Nephron progenitor cell (in vitro differentiated cells): ENCODE measurements around the gene FKBP15.
"Not testable (repeated sequence)": the region's sequence is repeated elsewhere in the genome, so short reads cannot be mapped to it uniquely, and the experiment has no call there.

Experiments used
- DNase-seq: peaks from one replicate; pipeline ENCODE4 v3.0.0; 2021
- H3K27ac Mint-ChIP-seq: 2 replicates; pipeline ENCODE4 v1.8.0; 2021; ENCODE audit warnings: mild to moderate bottlenecking, moderate library complexity, mixed read lengths
- H3K27me3 Mint-ChIP-seq: 2 replicates; pipeline ENCODE4 v1.8.0; 2021; ENCODE audit warnings: mild to moderate bottlenecking, low read depth, mixed read lengths; ENCODE audit not compliant: poor library complexity
- H3K36me3 Mint-ChIP-seq: 2 replicates; pipeline ENCODE4 v1.8.0; 2021; ENCODE audit warnings: low read depth, mixed read lengths
- H3K4me1 Mint-ChIP-seq: 2 replicates; pipeline ENCODE4 v1.8.0; 2021; ENCODE audit warnings: mixed read lengths
- H3K4me3 Mint-ChIP-seq: 2 replicates; pipeline ENCODE4 v1.8.0; 2021; ENCODE audit warnings: mild to moderate bottlenecking, moderate library complexity, mixed read lengths
- H3K9me3 Mint-ChIP-seq: 2 replicates; pipeline ENCODE4 v1.8.0; 2021; ENCODE audit warnings: mild to moderate bottlenecking, moderate library complexity, mixed read lengths
- TF ChIP-seq, protein P1 (sequence below): fragments of 200-600 bp; sonication (generic); IDR thresholded peaks from 2 replicates; pipeline ENCODE4 v1.5.0; 2021; ENCODE audit warnings: antibody characterized with exemption

Gene FKBP15

DNA sequence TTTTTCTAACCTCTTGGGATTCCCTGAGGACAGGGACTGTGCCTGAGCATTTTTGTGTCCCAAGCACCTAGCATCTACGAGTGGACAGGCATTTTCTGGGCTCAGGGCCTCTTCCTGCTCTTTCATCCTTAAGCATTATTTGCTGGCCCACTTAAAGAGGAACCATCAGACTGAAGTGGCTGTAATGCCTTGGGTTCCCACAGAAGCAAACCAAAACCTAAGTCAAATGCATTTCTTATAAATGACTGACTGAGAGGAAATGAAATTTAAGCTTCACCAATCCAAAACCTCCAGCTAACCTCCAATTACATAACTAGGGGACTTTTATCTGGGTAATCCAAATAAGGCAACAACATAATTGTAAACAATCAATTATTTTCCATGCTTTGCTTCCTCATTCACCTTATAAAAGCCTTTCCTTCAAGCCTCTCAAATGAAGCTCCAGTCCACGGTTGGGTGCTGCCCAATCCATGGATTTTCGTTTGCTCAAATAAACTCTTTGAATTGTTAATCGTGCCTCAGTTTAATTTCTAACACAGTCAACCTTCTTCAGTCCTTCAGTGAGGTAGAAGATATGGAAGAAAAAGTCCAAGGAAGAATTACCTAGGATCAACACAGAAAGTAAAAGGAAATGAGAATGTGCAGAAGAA, 95.6 kb downstream of the FKBP15 start:
- Mint-ChIP-seq H3K27ac (no peak overlapping the region), H3K4me1 (no peaks in the 10 kb centered on the region), H3K27me3 (peaks cover 28% of the 10 kb centered on the region), H3K4me3 (no peak overlapping the region), H3K36me3 (no peaks in the 10 kb centered on the region), H3K9me3 (peaks cover 14% of the 10 kb centered on the region)
- no peak for DNase-seq
- TF ChIP-seq, protein P1, sequence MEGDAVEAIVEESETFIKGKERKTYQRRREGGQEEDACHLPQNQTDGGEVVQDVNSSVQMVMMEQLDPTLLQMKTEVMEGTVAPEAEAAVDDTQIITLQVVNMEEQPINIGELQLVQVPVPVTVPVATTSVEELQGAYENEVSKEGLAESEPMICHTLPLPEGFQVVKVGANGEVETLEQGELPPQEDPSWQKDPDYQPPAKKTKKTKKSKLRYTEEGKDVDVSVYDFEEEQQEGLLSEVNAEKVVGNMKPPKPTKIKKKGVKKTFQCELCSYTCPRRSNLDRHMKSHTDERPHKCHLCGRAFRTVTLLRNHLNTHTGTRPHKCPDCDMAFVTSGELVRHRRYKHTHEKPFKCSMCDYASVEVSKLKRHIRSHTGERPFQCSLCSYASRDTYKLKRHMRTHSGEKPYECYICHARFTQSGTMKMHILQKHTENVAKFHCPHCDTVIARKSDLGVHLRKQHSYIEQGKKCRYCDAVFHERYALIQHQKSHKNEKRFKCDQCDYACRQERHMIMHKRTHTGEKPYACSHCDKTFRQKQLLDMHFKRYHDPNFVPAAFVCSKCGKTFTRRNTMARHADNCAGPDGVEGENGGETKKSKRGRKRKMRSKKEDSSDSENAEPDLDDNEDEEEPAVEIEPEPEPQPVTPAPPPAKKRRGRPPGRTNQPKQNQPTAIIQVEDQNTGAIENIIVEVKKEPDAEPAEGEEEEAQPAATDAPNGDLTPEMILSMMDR, result no peak

DNA sequence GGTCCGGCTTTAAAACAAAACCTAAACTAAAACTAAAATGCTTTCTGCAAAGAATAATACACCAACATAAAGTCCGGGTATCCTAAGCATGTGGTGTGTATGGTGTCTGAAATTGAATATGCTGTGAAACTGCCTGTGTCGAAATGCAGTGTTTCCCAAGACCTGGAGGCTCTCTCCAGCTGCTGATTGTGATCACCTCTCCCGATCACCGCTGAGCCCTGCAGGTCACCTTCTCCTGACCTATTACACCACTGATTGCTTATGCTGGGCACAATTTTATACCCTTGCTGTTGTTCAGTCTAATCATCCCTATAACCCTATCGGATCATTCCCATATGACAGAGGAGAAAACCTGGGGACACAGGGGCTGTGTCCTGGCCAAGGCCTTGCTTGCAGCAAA, 102.2 kb downstream of the FKBP15 start:
- H3K4me1 Mint-ChIP-seq, H3K4me3 Mint-ChIP-seq, DNase-seq, H3K9me3 Mint-ChIP-seq, H3K27ac Mint-ChIP-seq, H3K36me3 Mint-ChIP-seq: not testable (repeated sequence)
- peaks cover 18% of the 10 kb centered on the region for H3K27me3 Mint-ChIP-seq
